ENCODE measurements around the gene EFHC2. TPM values are rescaled to one million over a fixed set of nuclear protein-coding genes. Genes with fewer than 3 reads are reported as not detected.

Gene EFHC2
- total RNA-seq, 1 experiment from 2014 or later = not detected

- RAD21 ChIA-PET (ENCODE audit: low non-redundant PET in 1 of 2, low total read pairs in 2 of 2, uncharacterized antibody in 2 of 2, unreplicated experiment in 2 of 2) = no interaction called here
- no peaks in the 10 kb centered on the region for H3K9me3 ChIP-seq (ENCODE audit: control insufficient read depth in 1 of 2, insufficient read depth in 1 of 2, low read depth in 1 of 2, low read length in 2 of 2)
- no peak overlapping the region for H2AFZ ChIP-seq (ENCODE audit: low read depth, low read length, poor library complexity, severe bottlenecking)
- H4K20me1 ChIP-seq (ENCODE audit: insufficient read depth) = no peaks in the 10 kb centered on the region
- H3K9ac ChIP-seq (ENCODE audit: low read length) = no peak overlapping the region
- no peak for ATAC-seq
- H3K4me3 ChIP-seq (replicated peaks in 1 of 2; ENCODE audit: low read depth in 1 of 2, low read length in 2 of 2) = no peak overlapping the region
- no peaks in the 10 kb centered on the region for H3K27me3 ChIP-seq (ENCODE audit: insufficient read depth, low read length)
- intact Hi-C loops (cut with micrococcal nuclease) = no loop called here
- H3K27ac ChIP-seq (ENCODE audit: low read depth, low read length) = no peak overlapping the region
- TF ChIP-seq ZBTB33 (IDR thresholded peaks at IDR 0.05; ENCODE audit: extremely low read depth, insufficient replicate concordance, low read length) (no peak), YY1 (IDR thresholded peaks at IDR 0.05; ENCODE audit: extremely low read depth, insufficient replicate concordance, low read depth, low read length) (no peak), RAD21 (IDR thresholded peaks at IDR 0.05; ENCODE audit: low read depth) (no peak; the same call in 1 of the 2 replicates), SP1 (IDR thresholded peaks at IDR 0.05; ENCODE audit: low read depth) (no peak)
- no peaks in the 10 kb centered on the region for H3K79me2 ChIP-seq (ENCODE audit: insufficient read depth, low read length)
- BruUV-seq (replicated peaks) = no TSS peak
- CTCF ChIA-PET = interaction anchor here (0.6 to 0.9 kb wide), 4 partner anchors 345 to 489 kb away, joined by 3 to 4 read pairs (median 4); no protein-coding TSS in a partner anchor
- peaks cover 4 to 13% of the 10 kb centered on the region in 2 experiments; a peak in 3 of 4 replicates for H3K4me1 ChIP-seq (ENCODE audit: control insufficient read depth in 1 of 2, insufficient read depth in 2 of 2, low read length in 2 of 2)
- no peaks in the 10 kb centered on the region for H3K36me3 ChIP-seq (ENCODE audit: control insufficient read depth in 1 of 2, insufficient read depth in 2 of 2, low read length in 2 of 2)
- no peaks in the 10 kb centered on the region for H3K9me2 ChIP-seq (ENCODE audit: insufficient read depth)
- H3K4me2 ChIP-seq (ENCODE audit: low read length) = no peak overlapping the region
- DNase-seq (ENCODE audit: low read depth, low spot score) = no peak
- POLR2A ChIA-PET = no interaction called here
These were observed 40.4 kb downstream of the EFHC2 start for GRCh38 chrX:44303119-44303518.

GRCh38 chrX:44299177-44299576, 44.3 kb downstream of the EFHC2 start:
- H3K36me3 ChIP-seq (ENCODE audit: control insufficient read depth in 1 of 2, insufficient read depth in 2 of 2, low read length in 2 of 2) = no peaks in the 10 kb centered on the region
- no peaks in the 10 kb centered on the region for H3K27me3 ChIP-seq (ENCODE audit: insufficient read depth, low read length)
- CTCF ChIA-PET = no interaction called here
- no peaks in the 10 kb centered on the region for H3K4me1 ChIP-seq (ENCODE audit: control insufficient read depth in 1 of 2, insufficient read depth in 2 of 2, low read length in 2 of 2)
- no peaks in the 10 kb centered on the region for H3K9me2 ChIP-seq (ENCODE audit: insufficient read depth)
- no peaks in the 10 kb centered on the region for H4K20me1 ChIP-seq (ENCODE audit: insufficient read depth)
- H3K27ac ChIP-seq (ENCODE audit: low read depth, low read length) = no peak overlapping the region
- DNase-seq (ENCODE audit: low read depth, low spot score) (no peak), ATAC-seq (no peak)
- no peaks in the 10 kb centered on the region for H3K9me3 ChIP-seq (ENCODE audit: control insufficient read depth in 1 of 2, insufficient read depth in 1 of 2, low read depth in 1 of 2, low read length in 2 of 2)
- TF ChIP-seq FOSL1 (IDR thresholded peaks at IDR 0.05; ENCODE audit: low read depth) (no peak), REST (IDR thresholded peaks at IDR 0.05; ENCODE audit: low read depth) (no peak), ATF3 (IDR thresholded peaks at IDR 0.05) (no peak), POLR2A (IDR thresholded peaks at IDR 0.05; ENCODE audit: borderline replicate concordance, extremely low read depth, insufficient read depth, insufficient read length) (no peak), CBX3 (IDR thresholded peaks at IDR 0.05; ENCODE audit: low read depth) (no peak), EGR1 (IDR thresholded peaks at IDR 0.05; ENCODE audit: low read depth) (no peak), SRF (IDR thresholded peaks at IDR 0.05; ENCODE audit: low read depth) (no peak), ZNF274 (IDR thresholded peaks at IDR 0.05; ENCODE audit: low read depth, low read length) (no peak), EZH2phosphoT487 (IDR thresholded peaks at IDR 0.05; ENCODE audit: borderline replicate concordance) (no peak), YY1 (IDR thresholded peaks at IDR 0.05; ENCODE audit: extremely low read depth, insufficient replicate concordance, low read depth, low read length) (no peak), JUND (IDR thresholded peaks at IDR 0.05) (no peak), SIN3A (IDR thresholded peaks at IDR 0.05; ENCODE audit: low read depth) (no peak), SP1 (IDR thresholded peaks at IDR 0.05; ENCODE audit: low read depth) (no peak), RAD21 (IDR thresholded peaks at IDR 0.05; ENCODE audit: low read depth) (no peak)
- H3K79me2 ChIP-seq (ENCODE audit: insufficient read depth, low read length) = no peaks in the 10 kb centered on the region
- BruUV-seq (replicated peaks) = no TSS peak
- intact Hi-C loops (cut with micrococcal nuclease) = no loop called here
- no peak overlapping the region for H3K4me3 ChIP-seq (replicated peaks in 1 of 2; ENCODE audit: low read depth in 1 of 2, low read length in 2 of 2)
- H3K9ac ChIP-seq (ENCODE audit: low read length) = no peak overlapping the region
- H3K4me2 ChIP-seq (ENCODE audit: low read length) = no peak overlapping the region
- RAD21 ChIA-PET (ENCODE audit: low non-redundant PET in 1 of 2, low total read pairs in 2 of 2, uncharacterized antibody in 2 of 2, unreplicated experiment in 2 of 2) = no interaction called here
- POLR2A ChIA-PET = no interaction called here
- no peak overlapping the region for H2AFZ ChIP-seq (ENCODE audit: low read depth, low read length, poor library complexity, severe bottlenecking)
